Calu3 (cell line): ENCODE data around the gene SND1. TPM values are rescaled to one million over a fixed set of nuclear protein-coding genes. Genes with fewer than 3 reads are reported as not detected.

ENCODE experiments used
- BruUV-seq: library from RNA; stranded (reverse); fragments of 400-500 nt; replicated peaks from 2 replicates; lab custom pipeline; 2021; lab: Mats Ljungman, UMichigan
- CTCF ChIA-PET: fragments of 300-600 bp; sonication (Branson Sonifier 250); formaldehyde crosslinking; loops from one replicate; lab custom pipeline; 2022; ENCODE audit warnings: antibody characterized with exemption; lab: Charles Lee
- DNase-seq: peaks from one replicate; pipeline ENCODE4 v3.0.0; 2022
- H3K27ac Mint-ChIP-seq: one replicate; pipeline ENCODE4 v1.8.0; 2022; ENCODE audit warnings: mixed read lengths; ENCODE audit not compliant: unreplicated experiment
- H3K27me3 Mint-ChIP-seq: one replicate; pipeline ENCODE4 v1.8.0; 2022; ENCODE audit warnings: mixed read lengths; ENCODE audit not compliant: unreplicated experiment
- H3K36me3 Mint-ChIP-seq: one replicate; pipeline ENCODE4 v1.8.0; 2022; ENCODE audit warnings: mild to moderate bottlenecking, moderate library complexity, mixed read lengths; ENCODE audit not compliant: insufficient read depth, unreplicated experiment
- H3K4me1 Mint-ChIP-seq: one replicate; pipeline ENCODE4 v1.8.0; 2022; ENCODE audit warnings: mild to moderate bottlenecking, low read depth, mixed read lengths; ENCODE audit not compliant: unreplicated experiment
- H3K4me3 Mint-ChIP-seq: one replicate; pipeline ENCODE4 v1.8.0; 2022; ENCODE audit warnings: mild to moderate bottlenecking, low read depth, moderate library complexity, mixed read lengths; ENCODE audit not compliant: unreplicated experiment
- H3K9me3 Mint-ChIP-seq: one replicate; pipeline ENCODE4 v1.8.0; 2022; ENCODE audit warnings: low read depth, mixed read lengths; ENCODE audit not compliant: unreplicated experiment
- CTCF ChIP-seq: fragments of 200-600 bp; IDR thresholded peaks from one replicate; pipeline ENCODE4 v1.8.0; 2022; ENCODE audit warnings: antibody characterized with exemption; ENCODE audit not compliant: unreplicated experiment
- intact Hi-C: fragments of 100-400 bp; cut with micrococcal nuclease; formaldehyde crosslinking; loops from one replicate; pipeline ENCODE4 v1.10.0; 2022; ENCODE audit not compliant: unreplicated experiment
- total RNA-seq: library from RNA; stranded (reverse); gene quantifications from 2 replicates; pipeline ENCODE4 v1.2.3, GENCODE V29; 2022

Gene SND1
- total RNA-seq, 1 experiment from 2014 or later = 205 TPM

GRCh38 chr7:127916735-127917134 lies 264.7 kb downstream of the SND1 start:
- BruUV-seq = no TSS peak
- CTCF ChIA-PET = no interaction called here
- intact Hi-C loops = no loop called here
- H3K9me3 Mint-ChIP-seq = no peaks in the 10 kb centered on the region
- no peaks in the 10 kb centered on the region for H3K4me1 Mint-ChIP-seq
- no peak overlapping the region for H3K27ac Mint-ChIP-seq
- H3K4me3 Mint-ChIP-seq = no peak overlapping the region
- H3K27me3 Mint-ChIP-seq = no peaks in the 10 kb centered on the region
- no peak for DNase-seq
- no peak for TF ChIP-seq CTCF
- no peaks in the 10 kb centered on the region for H3K36me3 Mint-ChIP-seq

GRCh38 chr7:127918130-127918529 lies 266.1 kb downstream of the SND1 start:
- no peak for TF ChIP-seq CTCF
- no peaks in the 10 kb centered on the region for H3K9me3 Mint-ChIP-seq
- H3K4me1 Mint-ChIP-seq = no peaks in the 10 kb centered on the region
- CTCF ChIA-PET = no interaction called here
- no peaks in the 10 kb centered on the region for H3K27me3 Mint-ChIP-seq
- no peak overlapping the region for H3K4me3 Mint-ChIP-seq
- H3K36me3 Mint-ChIP-seq = no peaks in the 10 kb centered on the region
- no peak for DNase-seq
- intact Hi-C loops = no loop called here
- H3K27ac Mint-ChIP-seq = no peak overlapping the region
- no TSS peak for BruUV-seq

- Mint-ChIP-seq H3K27ac (no peak overlapping the region), H3K4me1 (no peaks in the 10 kb centered on the region), H3K9me3 (no peaks in the 10 kb centered on the region), H3K4me3 (no peak overlapping the region), H3K27me3 (no peaks in the 10 kb centered on the region), H3K36me3 (no peaks in the 10 kb centered on the region)
- BruUV-seq = no TSS peak
- TF ChIP-seq CTCF = no peak
- CTCF ChIA-PET = no interaction called here
- intact Hi-C loops = no loop called here
- DNase-seq = no peak
These were observed 268.9 kb downstream of the SND1 start for GRCh38 chr7:127920787-127921438.

- no peak overlapping the region for H3K27ac Mint-ChIP-seq
- BruUV-seq = no TSS peak
- CTCF ChIA-PET = no interaction called here
- DNase-seq = no peak
- no peaks in the 10 kb centered on the region for H3K27me3 Mint-ChIP-seq
- H3K4me1 Mint-ChIP-seq = peaks cover 8% of the 10 kb centered on the region
- H3K9me3 Mint-ChIP-seq = no peaks in the 10 kb centered on the region
- no peaks in the 10 kb centered on the region for H3K36me3 Mint-ChIP-seq
- no peak overlapping the region for H3K4me3 Mint-ChIP-seq
- no peak for TF ChIP-seq CTCF
- intact Hi-C loops = no loop called here
These were observed 270.7 kb downstream of the SND1 start for GRCh38 chr7:127922656-127923055.
